ENCODE measurements around the gene HSPB1. TPM values are rescaled to one million over a fixed set of nuclear protein-coding genes. Genes with fewer than 3 reads are reported as not detected.

The HSPB1 gene
- total and polyA plus RNA-seq, 2 of the 13 experiments (the other 11 are each of a cell fraction or from before 2014, with no cell fraction given) = 21.0 to 38.6 TPM

DNA sequence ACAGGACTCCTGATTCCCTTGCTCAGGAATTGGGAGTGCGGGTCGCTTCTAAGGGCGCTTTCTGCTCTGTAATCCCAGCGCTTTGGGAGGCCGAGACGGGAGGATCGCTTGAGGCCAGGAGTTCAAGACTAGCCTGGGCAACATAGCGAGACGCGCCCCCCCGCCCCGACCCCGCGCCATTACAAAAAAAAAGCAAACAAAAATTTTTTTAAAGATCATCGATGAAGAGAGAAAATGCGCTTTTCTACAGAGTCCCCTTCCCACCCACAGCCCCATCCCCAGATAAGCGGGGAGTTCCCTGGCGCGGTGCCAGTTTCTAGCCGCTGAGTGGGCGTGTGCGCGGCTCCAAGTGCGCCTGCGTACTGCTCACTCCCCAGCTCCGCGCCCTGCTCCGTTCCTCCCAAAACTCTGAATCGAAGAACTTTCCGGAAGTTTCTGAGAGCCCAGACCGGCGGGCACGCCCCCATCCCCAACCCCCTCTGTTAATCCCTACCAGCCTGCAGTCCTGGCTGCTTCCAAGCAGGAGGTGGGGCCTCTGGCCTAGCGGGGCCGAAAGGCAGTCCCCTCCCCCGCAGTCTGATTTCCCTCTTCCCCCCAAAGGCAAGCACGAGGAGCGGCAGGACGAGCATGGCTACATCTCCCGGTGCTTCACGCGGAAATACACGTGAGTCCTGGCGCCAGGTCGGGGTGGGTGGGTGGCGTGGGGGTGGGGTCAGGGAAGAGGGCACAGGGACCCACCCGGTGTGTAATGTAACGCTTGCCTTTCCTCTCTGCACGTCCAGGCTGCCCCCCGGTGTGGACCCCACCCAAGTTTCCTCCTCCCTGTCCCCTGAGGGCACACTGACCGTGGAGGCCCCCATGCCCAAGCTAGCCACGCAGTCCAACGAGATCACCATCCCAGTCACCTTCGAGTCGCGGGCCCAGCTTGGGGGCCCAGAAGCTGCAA lies 1.0 kb downstream of the HSPB1 start (continued):
- TF ChIP-seq, protein P1, sequence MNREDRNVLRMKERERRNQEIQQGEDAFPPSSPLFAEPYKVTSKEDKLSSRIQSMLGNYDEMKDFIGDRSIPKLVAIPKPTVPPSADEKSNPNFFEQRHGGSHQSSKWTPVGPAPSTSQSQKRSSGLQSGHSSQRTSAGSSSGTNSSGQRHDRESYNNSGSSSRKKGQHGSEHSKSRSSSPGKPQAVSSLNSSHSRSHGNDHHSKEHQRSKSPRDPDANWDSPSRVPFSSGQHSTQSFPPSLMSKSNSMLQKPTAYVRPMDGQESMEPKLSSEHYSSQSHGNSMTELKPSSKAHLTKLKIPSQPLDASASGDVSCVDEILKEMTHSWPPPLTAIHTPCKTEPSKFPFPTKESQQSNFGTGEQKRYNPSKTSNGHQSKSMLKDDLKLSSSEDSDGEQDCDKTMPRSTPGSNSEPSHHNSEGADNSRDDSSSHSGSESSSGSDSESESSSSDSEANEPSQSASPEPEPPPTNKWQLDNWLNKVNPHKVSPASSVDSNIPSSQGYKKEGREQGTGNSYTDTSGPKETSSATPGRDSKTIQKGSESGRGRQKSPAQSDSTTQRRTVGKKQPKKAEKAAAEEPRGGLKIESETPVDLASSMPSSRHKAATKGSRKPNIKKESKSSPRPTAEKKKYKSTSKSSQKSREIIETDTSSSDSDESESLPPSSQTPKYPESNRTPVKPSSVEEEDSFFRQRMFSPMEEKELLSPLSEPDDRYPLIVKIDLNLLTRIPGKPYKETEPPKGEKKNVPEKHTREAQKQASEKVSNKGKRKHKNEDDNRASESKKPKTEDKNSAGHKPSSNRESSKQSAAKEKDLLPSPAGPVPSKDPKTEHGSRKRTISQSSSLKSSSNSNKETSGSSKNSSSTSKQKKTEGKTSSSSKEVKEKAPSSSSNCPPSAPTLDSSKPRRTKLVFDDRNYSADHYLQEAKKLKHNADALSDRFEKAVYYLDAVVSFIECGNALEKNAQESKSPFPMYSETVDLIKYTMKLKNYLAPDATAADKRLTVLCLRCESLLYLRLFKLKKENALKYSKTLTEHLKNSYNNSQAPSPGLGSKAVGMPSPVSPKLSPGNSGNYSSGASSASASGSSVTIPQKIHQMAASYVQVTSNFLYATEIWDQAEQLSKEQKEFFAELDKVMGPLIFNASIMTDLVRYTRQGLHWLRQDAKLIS (CRISPR knock-in tag; IDR thresholded peaks at IDR 0.05) = no peak
- TF ChIP-seq HOXA9 (CRISPR knock-in tag; IDR thresholded peaks at IDR 0.05; ENCODE audit: borderline replicate concordance) = no peak
- TF ChIP-seq ZNF792 (CRISPR knock-in tag; IDR thresholded peaks at IDR 0.05) = 0 out of 2 replicates have a peak, but pooled peaks have one; percentile 64
- TF ChIP-seq ZNF816 (CRISPR knock-in tag; IDR thresholded peaks at IDR 0.05; ENCODE audit: borderline replicate concordance) = no peak; the same call in 1 of the 2 replicates
- TF ChIP-seq MIXL1 (CRISPR knock-in tag; IDR thresholded peaks at IDR 0.05) = no peak
- TF ChIP-seq ARHGAP35 (CRISPR knock-in tag; IDR thresholded peaks at IDR 0.05; ENCODE audit: borderline replicate concordance) = no peak
- TF ChIP-seq ZZZ3 (CRISPR knock-in tag; IDR thresholded peaks at IDR 0.05; ENCODE audit: borderline replicate concordance) = no peak
- no peak; the same call in 1 of the 2 replicates for TF ChIP-seq ZBTB38 (CRISPR knock-in tag; IDR thresholded peaks at IDR 0.05)
- no peak for TF ChIP-seq ZFP41 (CRISPR knock-in tag; IDR thresholded peaks at IDR 0.05; ENCODE audit: borderline replicate concordance)
- TF ChIP-seq GTF3A (CRISPR knock-in tag; conservative IDR thresholded peaks at IDR 0.05) = peak; percentile 73; the same call in 1 of the 2 replicates
- peak; percentile 33 for TF ChIP-seq PRPF4 (IDR thresholded peaks at IDR 0.05; ENCODE audit: low read depth, low read length, poor library complexity, severe bottlenecking)
- TF ChIP-seq THAP11 (CRISPR knock-in tag; IDR thresholded peaks at IDR 0.05) = peak; percentile 66
- peak; percentile 77; the same call in 1 of the 2 replicates for TF ChIP-seq SP5 (CRISPR knock-in tag; IDR thresholded peaks at IDR 0.05; ENCODE audit: borderline replicate concordance, low read depth)
- TF ChIP-seq, protein P2, sequence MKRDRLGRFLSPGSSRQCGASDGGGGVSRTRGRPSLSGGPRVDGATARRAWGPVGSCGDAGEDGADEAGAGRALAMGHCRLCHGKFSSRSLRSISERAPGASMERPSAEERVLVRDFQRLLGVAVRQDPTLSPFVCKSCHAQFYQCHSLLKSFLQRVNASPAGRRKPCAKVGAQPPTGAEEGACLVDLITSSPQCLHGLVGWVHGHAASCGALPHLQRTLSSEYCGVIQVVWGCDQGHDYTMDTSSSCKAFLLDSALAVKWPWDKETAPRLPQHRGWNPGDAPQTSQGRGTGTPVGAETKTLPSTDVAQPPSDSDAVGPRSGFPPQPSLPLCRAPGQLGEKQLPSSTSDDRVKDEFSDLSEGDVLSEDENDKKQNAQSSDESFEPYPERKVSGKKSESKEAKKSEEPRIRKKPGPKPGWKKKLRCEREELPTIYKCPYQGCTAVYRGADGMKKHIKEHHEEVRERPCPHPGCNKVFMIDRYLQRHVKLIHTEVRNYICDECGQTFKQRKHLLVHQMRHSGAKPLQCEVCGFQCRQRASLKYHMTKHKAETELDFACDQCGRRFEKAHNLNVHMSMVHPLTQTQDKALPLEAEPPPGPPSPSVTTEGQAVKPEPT (CRISPR knock-in tag; IDR thresholded peaks at IDR 0.05; ENCODE audit: low read depth) = no peak
- TF ChIP-seq KDM2A (CRISPR knock-in tag; IDR thresholded peaks at IDR 0.05; ENCODE audit: borderline replicate concordance, low read depth) = 0 out of 2 replicates have a peak, but pooled peaks have one; percentile 25
- peak; percentile 98 for TF ChIP-seq PITX1 (CRISPR knock-in tag; IDR thresholded peaks at IDR 0.05)
- TF ChIP-seq, protein P3, sequence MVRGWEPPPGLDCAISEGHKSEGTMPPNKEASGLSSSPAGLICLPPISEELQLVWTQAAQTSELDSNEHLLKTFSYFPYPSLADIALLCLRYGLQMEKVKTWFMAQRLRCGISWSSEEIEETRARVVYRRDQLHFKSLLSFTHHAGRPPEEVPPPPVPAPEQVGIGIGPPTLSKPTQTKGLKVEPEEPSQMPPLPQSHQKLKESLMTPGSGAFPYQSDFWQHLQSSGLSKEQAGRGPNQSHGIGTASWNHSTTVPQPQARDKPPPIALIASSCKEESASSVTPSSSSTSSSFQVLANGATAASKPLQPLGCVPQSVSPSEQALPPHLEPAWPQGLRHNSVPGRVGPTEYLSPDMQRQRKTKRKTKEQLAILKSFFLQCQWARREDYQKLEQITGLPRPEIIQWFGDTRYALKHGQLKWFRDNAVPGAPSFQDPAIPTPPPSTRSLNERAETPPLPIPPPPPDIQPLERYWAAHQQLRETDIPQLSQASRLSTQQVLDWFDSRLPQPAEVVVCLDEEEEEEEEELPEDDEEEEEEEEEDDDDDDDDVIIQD (CRISPR knock-in tag; IDR thresholded peaks at IDR 0.05; ENCODE audit: low read depth) = no peak
- TF ChIP-seq ARNT (IDR thresholded peaks at IDR 0.05) = no peak
- TF ChIP-seq ZNF720 (CRISPR knock-in tag; IDR thresholded peaks at IDR 0.05) = no peak
- no peak for TF ChIP-seq ZNF570 (CRISPR knock-in tag; IDR thresholded peaks at IDR 0.05; ENCODE audit: borderline replicate concordance)
- TF ChIP-seq ZNF841 (CRISPR knock-in tag; IDR thresholded peaks at IDR 0.05; ENCODE audit: borderline replicate concordance) = no peak
- TF ChIP-seq SIN3A (IDR thresholded peaks at IDR 0.05; ENCODE audit: borderline replicate concordance, low read depth, low read length) = peak; percentile 78; the same call in 1 of the 2 replicates
- TF ChIP-seq HMGA1 (CRISPR knock-in tag; conservative IDR thresholded peaks at IDR 0.05) = no peak

Data from HepG2 (cell line).